Measurements from ENCODE around the gene RAB24. TPM values are rescaled to one million over a fixed set of nuclear protein-coding genes. Genes with fewer than 3 reads are reported as not detected.

RAB24 gene
- polyA plus RNA-seq, 2 of the 4 experiments (the other 2 are of a cell fraction): 31.2 to 33.7 TPM

DNA sequence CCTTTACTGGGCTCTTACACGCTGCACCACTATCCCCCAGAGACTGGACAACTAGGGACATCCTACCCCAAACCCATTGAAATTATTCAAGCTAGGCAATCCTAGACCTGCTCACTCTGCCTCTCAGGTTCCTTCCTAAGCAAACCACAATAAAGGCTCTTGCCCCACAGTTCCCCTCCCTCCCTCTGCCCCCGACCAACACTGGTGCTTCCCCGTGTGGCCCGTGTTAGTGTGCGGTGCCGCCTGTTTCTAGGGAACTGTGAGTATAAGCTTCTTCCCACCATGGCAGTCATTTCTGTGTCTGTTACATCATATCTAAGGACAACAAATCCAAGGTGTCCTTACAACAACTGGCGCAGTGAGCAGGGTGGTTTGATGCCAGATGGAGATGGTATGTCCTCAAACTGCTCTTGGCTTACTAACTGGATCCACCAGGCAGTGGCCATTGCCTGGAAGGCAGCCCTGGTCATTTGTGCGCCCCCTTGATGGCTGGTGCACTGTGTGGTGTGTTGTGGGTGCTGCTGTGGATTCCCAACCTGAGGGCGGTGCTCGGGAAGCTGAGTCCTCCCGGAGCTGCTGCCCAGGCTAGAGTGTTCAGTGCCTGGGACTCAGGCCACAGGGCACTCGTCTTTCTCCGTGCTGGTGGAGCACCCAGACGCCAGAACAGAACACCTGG lies 16.5 kb upstream of the RAB24 start:
- Histone ChIP-seq H3K4me2 (no peak overlapping the region), H3K4me3 (no peak overlapping the region), H3K9me3 (no peaks in the 10 kb centered on the region), H3K27ac (no peak overlapping the region), H3K4me1 (peaks cover 8% of the 10 kb centered on the region)
- FAIRE-seq: no peak
- ChIA-PET POLR2A (no interaction called here), CTCF (interaction anchor here (0.5 to 8.2 kb wide), 13 partner anchors 8 to 207 kb away, joined by 3 to 111 read pairs (median 14); no protein-coding TSS in a partner anchor)
- TF ChIP-seq NR3C1 (IDR thresholded peaks at IDR 0.05) (no peak), EHMT2 (IDR thresholded peaks at IDR 0.05; ENCODE audit: low read depth) (no peak), KDM1A (IDR thresholded peaks at IDR 0.05; ENCODE audit: low read depth) (no peak), CHD2 (IDR thresholded peaks at IDR 0.05; ENCODE audit: low read length, partially characterized antibody) (no peak), EP300 (IDR thresholded peaks at IDR 0.05) (no peak), ZNF302 (CRISPR knock-in tag; IDR thresholded peaks at IDR 0.05) (no peak), FOXS1 (CRISPR knock-in tag; IDR thresholded peaks at IDR 0.05) (no peak), JUN (IDR thresholded peaks at IDR 0.05) (no peak), HOXB5 (CRISPR knock-in tag; IDR thresholded peaks at IDR 0.05) (no peak), RFX5 (IDR thresholded peaks at IDR 0.05) (no peak), NPAS2 (CRISPR knock-in tag; IDR thresholded peaks at IDR 0.05; ENCODE audit: borderline replicate concordance) (no peak), CEBPB (IDR thresholded peaks at IDR 0.05) (no peak), PHF8 (IDR thresholded peaks at IDR 0.05; ENCODE audit: borderline replicate concordance, low read depth) (no peak), CBX8 (IDR thresholded peaks at IDR 0.05) (no peak)
- TF ChIP-seq, protein P1, sequence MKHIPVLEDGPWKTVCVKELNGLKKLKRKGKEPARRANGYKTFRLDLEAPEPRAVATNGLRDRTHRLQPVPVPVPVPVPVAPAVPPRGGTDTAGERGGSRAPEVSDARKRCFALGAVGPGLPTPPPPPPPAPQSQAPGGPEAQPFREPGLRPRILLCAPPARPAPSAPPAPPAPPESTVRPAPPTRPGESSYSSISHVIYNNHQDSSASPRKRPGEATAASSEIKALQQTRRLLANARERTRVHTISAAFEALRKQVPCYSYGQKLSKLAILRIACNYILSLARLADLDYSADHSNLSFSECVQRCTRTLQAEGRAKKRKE (CRISPR knock-in tag; IDR thresholded peaks at IDR 0.05; ENCODE audit: low read depth): no peak
- TF ChIP-seq, protein P2, sequence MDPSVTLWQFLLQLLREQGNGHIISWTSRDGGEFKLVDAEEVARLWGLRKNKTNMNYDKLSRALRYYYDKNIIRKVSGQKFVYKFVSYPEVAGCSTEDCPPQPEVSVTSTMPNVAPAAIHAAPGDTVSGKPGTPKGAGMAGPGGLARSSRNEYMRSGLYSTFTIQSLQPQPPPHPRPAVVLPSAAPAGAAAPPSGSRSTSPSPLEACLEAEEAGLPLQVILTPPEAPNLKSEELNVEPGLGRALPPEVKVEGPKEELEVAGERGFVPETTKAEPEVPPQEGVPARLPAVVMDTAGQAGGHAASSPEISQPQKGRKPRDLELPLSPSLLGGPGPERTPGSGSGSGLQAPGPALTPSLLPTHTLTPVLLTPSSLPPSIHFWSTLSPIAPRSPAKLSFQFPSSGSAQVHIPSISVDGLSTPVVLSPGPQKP (IDR thresholded peaks at IDR 0.05; ENCODE audit: low read depth, low read length): no peak
- TF ChIP-seq, protein P3, sequence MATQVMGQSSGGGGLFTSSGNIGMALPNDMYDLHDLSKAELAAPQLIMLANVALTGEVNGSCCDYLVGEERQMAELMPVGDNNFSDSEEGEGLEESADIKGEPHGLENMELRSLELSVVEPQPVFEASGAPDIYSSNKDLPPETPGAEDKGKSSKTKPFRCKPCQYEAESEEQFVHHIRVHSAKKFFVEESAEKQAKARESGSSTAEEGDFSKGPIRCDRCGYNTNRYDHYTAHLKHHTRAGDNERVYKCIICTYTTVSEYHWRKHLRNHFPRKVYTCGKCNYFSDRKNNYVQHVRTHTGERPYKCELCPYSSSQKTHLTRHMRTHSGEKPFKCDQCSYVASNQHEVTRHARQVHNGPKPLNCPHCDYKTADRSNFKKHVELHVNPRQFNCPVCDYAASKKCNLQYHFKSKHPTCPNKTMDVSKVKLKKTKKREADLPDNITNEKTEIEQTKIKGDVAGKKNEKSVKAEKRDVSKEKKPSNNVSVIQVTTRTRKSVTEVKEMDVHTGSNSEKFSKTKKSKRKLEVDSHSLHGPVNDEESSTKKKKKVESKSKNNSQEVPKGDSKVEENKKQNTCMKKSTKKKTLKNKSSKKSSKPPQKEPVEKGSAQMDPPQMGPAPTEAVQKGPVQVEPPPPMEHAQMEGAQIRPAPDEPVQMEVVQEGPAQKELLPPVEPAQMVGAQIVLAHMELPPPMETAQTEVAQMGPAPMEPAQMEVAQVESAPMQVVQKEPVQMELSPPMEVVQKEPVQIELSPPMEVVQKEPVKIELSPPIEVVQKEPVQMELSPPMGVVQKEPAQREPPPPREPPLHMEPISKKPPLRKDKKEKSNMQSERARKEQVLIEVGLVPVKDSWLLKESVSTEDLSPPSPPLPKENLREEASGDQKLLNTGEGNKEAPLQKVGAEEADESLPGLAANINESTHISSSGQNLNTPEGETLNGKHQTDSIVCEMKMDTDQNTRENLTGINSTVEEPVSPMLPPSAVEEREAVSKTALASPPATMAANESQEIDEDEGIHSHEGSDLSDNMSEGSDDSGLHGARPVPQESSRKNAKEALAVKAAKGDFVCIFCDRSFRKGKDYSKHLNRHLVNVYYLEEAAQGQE (IDR thresholded peaks at IDR 0.05): no peak
- TF ChIP-seq, protein P4, sequence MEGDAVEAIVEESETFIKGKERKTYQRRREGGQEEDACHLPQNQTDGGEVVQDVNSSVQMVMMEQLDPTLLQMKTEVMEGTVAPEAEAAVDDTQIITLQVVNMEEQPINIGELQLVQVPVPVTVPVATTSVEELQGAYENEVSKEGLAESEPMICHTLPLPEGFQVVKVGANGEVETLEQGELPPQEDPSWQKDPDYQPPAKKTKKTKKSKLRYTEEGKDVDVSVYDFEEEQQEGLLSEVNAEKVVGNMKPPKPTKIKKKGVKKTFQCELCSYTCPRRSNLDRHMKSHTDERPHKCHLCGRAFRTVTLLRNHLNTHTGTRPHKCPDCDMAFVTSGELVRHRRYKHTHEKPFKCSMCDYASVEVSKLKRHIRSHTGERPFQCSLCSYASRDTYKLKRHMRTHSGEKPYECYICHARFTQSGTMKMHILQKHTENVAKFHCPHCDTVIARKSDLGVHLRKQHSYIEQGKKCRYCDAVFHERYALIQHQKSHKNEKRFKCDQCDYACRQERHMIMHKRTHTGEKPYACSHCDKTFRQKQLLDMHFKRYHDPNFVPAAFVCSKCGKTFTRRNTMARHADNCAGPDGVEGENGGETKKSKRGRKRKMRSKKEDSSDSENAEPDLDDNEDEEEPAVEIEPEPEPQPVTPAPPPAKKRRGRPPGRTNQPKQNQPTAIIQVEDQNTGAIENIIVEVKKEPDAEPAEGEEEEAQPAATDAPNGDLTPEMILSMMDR (IDR thresholded peaks at IDR 0.05): no peak
- TF ChIP-seq, protein P5, sequence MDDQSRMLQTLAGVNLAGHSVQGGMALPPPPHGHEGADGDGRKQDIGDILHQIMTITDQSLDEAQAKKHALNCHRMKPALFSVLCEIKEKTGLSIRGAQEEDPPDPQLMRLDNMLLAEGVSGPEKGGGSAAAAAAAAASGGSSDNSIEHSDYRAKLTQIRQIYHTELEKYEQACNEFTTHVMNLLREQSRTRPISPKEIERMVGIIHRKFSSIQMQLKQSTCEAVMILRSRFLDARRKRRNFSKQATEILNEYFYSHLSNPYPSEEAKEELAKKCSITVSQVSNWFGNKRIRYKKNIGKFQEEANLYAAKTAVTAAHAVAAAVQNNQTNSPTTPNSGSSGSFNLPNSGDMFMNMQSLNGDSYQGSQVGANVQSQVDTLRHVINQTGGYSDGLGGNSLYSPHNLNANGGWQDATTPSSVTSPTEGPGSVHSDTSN (IDR thresholded peaks at IDR 0.05): no peak
- TF ChIP-seq, protein P6, sequence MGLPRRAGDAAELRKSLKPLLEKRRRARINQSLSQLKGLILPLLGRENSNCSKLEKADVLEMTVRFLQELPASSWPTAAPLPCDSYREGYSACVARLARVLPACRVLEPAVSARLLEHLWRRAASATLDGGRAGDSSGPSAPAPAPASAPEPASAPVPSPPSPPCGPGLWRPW (IDR thresholded peaks at IDR 0.05): no peak
- no peak for ATAC-seq
- no peak for DNase-seq (ENCODE audit: low read depth in 1 of 2, low spot score in 1 of 2)
- WGBS (ENCODE audit: missing lambda C conversion rate): 91% methylated on average over 14 of the region's 14 CpGs
